ENCODE measurements around the gene LAPTM4A. TPM values are rescaled to one million over a fixed set of nuclear protein-coding genes. Genes with fewer than 3 reads are reported as not detected.
A peak's percentile ranks its signal among the peaks of the same experiment; 100 is the strongest.
"Not testable (repeated sequence)": the region's sequence is repeated elsewhere in the genome, so short reads cannot be mapped to it uniquely, and the experiment has no call there.

The LAPTM4A gene
- total RNA-seq, 1 donor from 2014 or later, result 300 TPM

DNA sequence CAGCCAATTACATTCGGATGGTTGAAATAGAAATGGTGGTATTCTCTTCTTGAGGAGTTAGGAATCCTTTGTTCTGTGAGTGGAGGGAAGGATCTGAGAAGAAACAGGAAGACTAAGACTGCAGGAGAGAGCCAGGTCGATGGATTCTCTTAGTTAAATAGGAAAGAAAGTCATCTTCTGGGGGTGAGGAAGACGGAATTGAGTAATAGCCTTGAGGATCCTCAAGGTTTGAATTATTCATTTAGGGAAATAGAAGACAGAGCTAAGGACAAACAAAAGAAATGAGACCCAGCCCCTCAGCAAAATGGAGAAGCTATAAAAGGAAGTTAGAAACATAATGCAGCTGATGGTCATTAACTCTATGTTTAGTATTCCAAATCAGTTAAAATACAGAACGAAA, 1.8 kb downstream of the LAPTM4A start:
- Mint-ChIP-seq H3K36me3 (ENCODE audit: low read depth, unreplicated experiment) (no peaks in the 10 kb centered on the region), H3K27me3 (ENCODE audit: low read depth, unreplicated experiment) (no peaks in the 10 kb centered on the region), H3K27ac (ENCODE audit: unreplicated experiment) (no peak overlapping the region), H3K9me3 (ENCODE audit: unreplicated experiment) (no peaks in the 10 kb centered on the region), H3K4me3 (ENCODE audit: unreplicated experiment) (no peak overlapping the region), H3K4me1 (ENCODE audit: low read depth, unreplicated experiment) (peaks cover 16% of the 10 kb centered on the region)
- Histone ChIP-seq H3K27me3 (ENCODE audit: insufficient read depth, low read length) (no peaks in the 10 kb centered on the region), H3K4me3 (ENCODE audit: insufficient read depth, low read depth, low read length) (peak overlapping the region; percentile 98), H3K9ac (ENCODE audit: low read length) (peak overlapping the region; percentile 92), H3K79me2 (ENCODE audit: insufficient read depth, low read length) (peaks cover 64% of the 10 kb centered on the region), H2AFZ (ENCODE audit: low read depth, low read length) (no peak overlapping the region), H3K4me1 (ENCODE audit: insufficient read depth, low read length) (peaks cover 5% of the 10 kb centered on the region), H3K4me2 (ENCODE audit: low read length) (peak overlapping the region; percentile 99), H3K36me3 (ENCODE audit: insufficient read depth, low read length) (no peaks in the 10 kb centered on the region), H3K27ac (ENCODE audit: low read depth, low read length) (peak overlapping the region; percentile 100), H4K20me1 (ENCODE audit: insufficient read depth, low read length) (peaks cover 49% of the 10 kb centered on the region), H3K9me3 (ENCODE audit: insufficient read depth, low read depth, low read length) (no peaks in the 10 kb centered on the region)
- DNase-seq (ENCODE audit: low read depth), result peak; percentile 24
- FAIRE-seq, result no peak
- TF ChIP-seq CTCF (IDR thresholded peaks at IDR 0.05; ENCODE audit: insufficient read depth, low read depth, low read length) (no peak), EZH2 (IDR thresholded peaks at IDR 0.05; ENCODE audit: insufficient read depth, low read length) (no peak)

GRCh38 chr2:20048488-20049448, 2.7 kb downstream of the LAPTM4A start:
- no peak for DNase-seq (ENCODE audit: low read depth)
- peak overlapping the region; percentile 81 for H3K27ac Mint-ChIP-seq (ENCODE audit: unreplicated experiment)
- H3K36me3 Mint-ChIP-seq (ENCODE audit: low read depth, unreplicated experiment), result no peaks in the 10 kb centered on the region
- Histone ChIP-seq H3K9ac (ENCODE audit: low read length) (peak overlapping the region; percentile 92), H3K9me3 (ENCODE audit: insufficient read depth, low read depth, low read length) (no peaks in the 10 kb centered on the region), H3K4me2 (ENCODE audit: low read length) (peak overlapping the region; percentile 99), H2AFZ (ENCODE audit: low read depth, low read length) (no peak overlapping the region), H3K4me1 (ENCODE audit: insufficient read depth, low read length) (peaks cover 5% of the 10 kb centered on the region), H3K27ac (ENCODE audit: low read depth, low read length) (peak overlapping the region; percentile 100), H3K79me2 (ENCODE audit: insufficient read depth, low read length) (peaks cover 72% of the 10 kb centered on the region), H3K36me3 (ENCODE audit: insufficient read depth, low read length) (no peaks in the 10 kb centered on the region), H4K20me1 (ENCODE audit: insufficient read depth, low read length) (peaks cover 58% of the 10 kb centered on the region), H3K4me3 (ENCODE audit: insufficient read depth, low read depth, low read length) (peak overlapping the region; percentile 98), H3K27me3 (ENCODE audit: insufficient read depth, low read length) (no peaks in the 10 kb centered on the region)
- H3K9me3 Mint-ChIP-seq (ENCODE audit: unreplicated experiment), result no peaks in the 10 kb centered on the region
- TF ChIP-seq EZH2 (IDR thresholded peaks at IDR 0.05; ENCODE audit: insufficient read depth, low read length) (no peak), CTCF (IDR thresholded peaks at IDR 0.05; ENCODE audit: insufficient read depth, low read depth, low read length) (no peak)
- H3K4me3 Mint-ChIP-seq (ENCODE audit: unreplicated experiment), result no peak overlapping the region
- no peak for FAIRE-seq
- H3K27me3 Mint-ChIP-seq (ENCODE audit: low read depth, unreplicated experiment), result no peaks in the 10 kb centered on the region
- peaks cover 16% of the 10 kb centered on the region for H3K4me1 Mint-ChIP-seq (ENCODE audit: low read depth, unreplicated experiment)

- peaks cover 95% of the 10 kb centered on the region for H3K79me2 ChIP-seq (ENCODE audit: insufficient read depth, low read length)
- not testable (repeated sequence) for H3K27me3 ChIP-seq (ENCODE audit: insufficient read depth, low read length); H3K27me3 Mint-ChIP-seq (ENCODE audit: low read depth, unreplicated experiment); H3K4me1 ChIP-seq (ENCODE audit: insufficient read depth, low read length); FAIRE-seq; H2AFZ ChIP-seq (ENCODE audit: low read depth, low read length); DNase-seq (ENCODE audit: low read depth); H3K36me3 ChIP-seq (ENCODE audit: insufficient read depth, low read length); H3K27ac Mint-ChIP-seq (ENCODE audit: unreplicated experiment); H3K9me3 Mint-ChIP-seq (ENCODE audit: unreplicated experiment); H3K9ac ChIP-seq (ENCODE audit: low read length); H3K9me3 ChIP-seq (ENCODE audit: insufficient read depth, low read depth, low read length); H3K36me3 Mint-ChIP-seq (ENCODE audit: low read depth, unreplicated experiment); H3K4me3 ChIP-seq (ENCODE audit: insufficient read depth, low read depth, low read length); H3K4me3 Mint-ChIP-seq (ENCODE audit: unreplicated experiment); H3K4me2 ChIP-seq (ENCODE audit: low read length); H3K27ac ChIP-seq (ENCODE audit: low read depth, low read length)
- peaks cover 33% of the 10 kb centered on the region for H3K4me1 Mint-ChIP-seq (ENCODE audit: low read depth, unreplicated experiment)
- peaks cover 86% of the 10 kb centered on the region for H4K20me1 ChIP-seq (ENCODE audit: insufficient read depth, low read length)
Observed at GRCh38 chr2:20045712-20046292, 5.6 kb downstream of the LAPTM4A start.
